GM18508 (cell line): Measurements from ENCODE around the gene TOMM70.
A peak's percentile ranks its signal among the peaks of the same experiment; 100 is the strongest.
"Not testable (repeated sequence)": the region's sequence is repeated elsewhere in the genome, so short reads cannot be mapped to it uniquely, and the experiment has no call there.

Source experiments
- ATAC-seq: cut with Tn5 transposase; IDR thresholded peaks from one replicate; pipeline ENCODE4 v1.9.1; 2021; ENCODE audit warnings: moderate number of reproducible peaks; ENCODE audit not compliant: insufficient read depth, unreplicated experiment

The TOMM70 gene

DNA sequence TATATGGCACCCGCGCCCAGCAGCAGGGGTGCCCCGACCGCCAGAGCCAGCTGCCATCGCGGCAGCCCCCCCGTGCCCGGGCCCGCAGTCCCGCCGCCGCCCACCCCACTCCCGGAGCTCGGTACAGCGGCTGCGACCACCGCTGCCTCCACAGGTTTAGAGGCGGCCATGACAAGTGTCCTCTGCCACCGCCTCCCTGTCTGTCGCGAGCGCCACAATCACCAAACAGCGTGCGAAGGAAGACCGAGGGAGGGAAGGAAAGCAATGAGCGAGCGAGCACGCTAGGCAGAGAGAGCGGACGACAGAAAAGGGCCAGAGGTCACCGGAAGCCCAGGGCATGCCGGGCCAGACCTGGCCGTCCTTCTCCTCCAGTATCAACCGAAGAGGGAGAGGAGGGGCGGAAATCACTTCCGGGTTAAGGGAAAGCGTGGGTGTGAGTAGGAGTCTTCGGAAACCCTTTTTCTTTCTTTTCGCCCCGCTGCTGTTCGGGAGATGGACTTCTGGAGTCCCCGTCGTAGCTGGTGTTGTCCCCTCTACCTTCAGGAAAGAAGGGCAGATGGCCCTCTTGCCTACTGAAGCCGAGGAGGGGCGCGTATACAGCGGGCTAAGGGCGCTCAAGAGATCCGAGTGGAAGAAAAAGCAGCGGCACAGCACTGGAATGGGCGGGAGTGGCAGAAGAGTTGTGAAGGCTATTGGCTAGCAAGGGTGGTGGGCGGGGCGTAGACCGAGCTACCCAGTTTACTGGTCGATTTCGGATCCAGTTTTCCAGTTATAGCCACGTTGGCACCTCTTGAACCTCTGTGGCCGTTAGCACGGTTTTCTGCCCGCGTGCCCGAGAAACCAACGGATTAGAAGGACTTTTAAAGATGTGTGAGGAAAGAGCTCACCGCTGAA is at the start of gene TOMM70, which contains the start of gene LNP1:
Gene TOMM70 (minus strand): TSS at position 310 of the 894 bp plus-strand sequence. CDS start 140 bp downstream, at position 170.
Gene LNP1 (plus strand): TSS at position 760 of the 894 bp plus-strand sequence. CDS start 28,191 bp downstream, outside the sequence.
- peak; percentile 83 for ATAC-seq

DNA sequence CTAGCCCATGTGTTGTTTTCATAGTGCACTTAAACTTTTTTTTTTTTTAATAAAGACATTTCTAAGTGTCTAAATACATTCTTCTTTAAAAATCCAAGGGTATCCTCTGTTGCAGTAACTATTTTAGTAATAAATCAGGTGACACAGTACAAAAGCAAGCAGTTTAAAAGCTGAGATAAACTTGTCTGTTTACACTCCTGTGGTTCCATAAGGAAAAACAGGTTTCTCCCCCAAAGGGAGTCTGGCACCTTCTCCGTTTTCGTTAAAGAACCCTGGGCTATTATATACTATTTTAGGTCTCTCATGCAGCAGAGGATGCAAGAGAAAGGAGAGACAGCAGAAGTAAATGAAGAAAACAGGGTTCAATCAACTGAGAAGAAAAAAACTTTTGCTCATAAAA is 48.3 kb upstream of the TOMM70 start:
- ATAC-seq, result no peak

DNA sequence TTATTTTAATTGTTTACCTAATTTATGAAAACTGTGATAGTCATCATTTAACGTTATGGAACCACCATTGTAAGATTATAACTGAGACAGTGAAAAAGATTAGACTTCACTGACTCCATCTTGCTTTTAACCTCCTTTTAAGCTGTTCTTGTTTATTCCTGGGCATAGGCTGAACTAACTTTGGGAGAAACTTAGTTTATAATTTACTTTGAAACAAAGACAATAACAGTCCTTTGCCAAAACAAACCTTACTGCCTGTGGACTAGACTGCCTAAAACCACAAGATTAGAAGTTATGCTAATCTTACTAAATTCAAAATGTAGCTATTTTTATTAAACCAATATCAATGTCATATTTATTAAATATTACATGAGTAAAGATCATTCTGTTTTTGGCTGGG is 47.2 kb upstream of the TOMM70 start:
- no peak for ATAC-seq

DNA sequence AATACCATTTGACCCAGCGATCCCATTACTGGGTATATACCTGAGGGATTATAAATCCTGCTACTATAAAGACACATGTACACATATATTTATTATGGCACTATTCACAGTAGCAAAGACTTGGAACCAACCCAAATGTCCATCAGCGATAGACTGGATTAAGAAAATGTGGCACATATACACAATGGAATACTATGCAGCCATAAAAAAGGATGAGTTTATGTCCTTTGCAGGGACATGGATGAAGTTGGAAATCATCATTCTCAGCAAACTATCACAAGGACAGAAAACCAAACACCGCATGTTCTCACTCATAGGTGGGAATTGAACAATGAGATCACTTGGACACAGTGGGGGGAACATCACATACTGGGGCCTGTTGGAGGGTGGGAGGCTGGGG is 46.2 kb upstream of the TOMM70 start:
- not testable (repeated sequence) for ATAC-seq

DNA sequence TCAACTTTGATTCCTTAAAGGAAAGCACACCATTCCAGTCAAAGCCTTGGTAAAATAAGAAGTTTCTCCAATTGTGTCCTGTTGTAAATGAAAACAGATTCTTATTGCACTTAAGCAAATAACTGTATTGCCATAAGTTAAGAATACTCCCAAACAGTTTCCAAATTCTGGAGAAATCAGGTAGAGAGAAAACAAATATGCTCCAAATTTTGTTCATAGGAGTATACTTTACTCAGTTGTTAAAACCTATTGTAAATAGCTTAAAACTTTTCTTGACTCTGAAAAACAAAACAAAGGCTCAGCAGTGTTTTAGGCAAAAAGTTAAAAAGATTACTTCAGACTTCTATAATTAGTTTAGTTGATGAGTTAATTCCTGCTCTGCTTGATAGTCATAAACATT is 42.8 kb upstream of the TOMM70 start:
- no peak for ATAC-seq

DNA sequence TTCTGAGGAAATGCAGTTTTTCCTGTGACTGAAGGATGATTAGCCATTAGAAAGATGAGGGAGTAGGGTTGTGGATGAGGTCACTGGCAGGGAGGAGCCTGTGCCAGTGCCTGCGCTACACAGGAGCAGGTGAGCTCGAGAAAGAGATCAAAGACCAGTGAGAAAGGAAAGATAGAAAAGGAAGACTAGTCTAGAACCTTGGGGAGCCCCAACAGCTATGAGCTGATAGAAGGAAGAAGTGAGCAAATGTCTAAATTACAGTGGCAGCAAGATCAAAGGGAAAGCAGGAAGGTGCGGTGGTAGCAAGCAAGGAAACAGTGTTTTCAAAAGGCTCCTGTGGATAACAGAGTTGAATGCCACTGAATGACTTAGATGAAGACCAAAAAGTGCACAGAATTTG is 40.0 kb upstream of the TOMM70 start:
- no peak for ATAC-seq

DNA sequence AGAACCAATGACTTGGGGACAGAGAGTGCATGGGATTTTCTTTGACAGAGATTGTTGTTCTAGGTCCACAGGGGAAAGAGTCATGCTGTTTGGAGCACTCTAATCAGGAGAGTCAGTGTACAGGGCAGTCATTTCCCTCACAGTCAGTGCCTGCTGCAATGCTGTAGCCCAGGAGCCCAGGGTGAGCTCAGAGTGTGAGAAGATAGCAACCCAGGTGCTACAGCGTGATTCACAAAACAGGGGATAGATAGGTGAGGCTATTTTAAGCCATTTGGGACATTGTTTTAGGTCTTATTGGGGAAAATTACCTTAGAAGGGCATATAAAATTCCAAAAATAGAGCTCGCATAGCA is 37.7 kb upstream of the TOMM70 start:
- no peak for ATAC-seq

DNA sequence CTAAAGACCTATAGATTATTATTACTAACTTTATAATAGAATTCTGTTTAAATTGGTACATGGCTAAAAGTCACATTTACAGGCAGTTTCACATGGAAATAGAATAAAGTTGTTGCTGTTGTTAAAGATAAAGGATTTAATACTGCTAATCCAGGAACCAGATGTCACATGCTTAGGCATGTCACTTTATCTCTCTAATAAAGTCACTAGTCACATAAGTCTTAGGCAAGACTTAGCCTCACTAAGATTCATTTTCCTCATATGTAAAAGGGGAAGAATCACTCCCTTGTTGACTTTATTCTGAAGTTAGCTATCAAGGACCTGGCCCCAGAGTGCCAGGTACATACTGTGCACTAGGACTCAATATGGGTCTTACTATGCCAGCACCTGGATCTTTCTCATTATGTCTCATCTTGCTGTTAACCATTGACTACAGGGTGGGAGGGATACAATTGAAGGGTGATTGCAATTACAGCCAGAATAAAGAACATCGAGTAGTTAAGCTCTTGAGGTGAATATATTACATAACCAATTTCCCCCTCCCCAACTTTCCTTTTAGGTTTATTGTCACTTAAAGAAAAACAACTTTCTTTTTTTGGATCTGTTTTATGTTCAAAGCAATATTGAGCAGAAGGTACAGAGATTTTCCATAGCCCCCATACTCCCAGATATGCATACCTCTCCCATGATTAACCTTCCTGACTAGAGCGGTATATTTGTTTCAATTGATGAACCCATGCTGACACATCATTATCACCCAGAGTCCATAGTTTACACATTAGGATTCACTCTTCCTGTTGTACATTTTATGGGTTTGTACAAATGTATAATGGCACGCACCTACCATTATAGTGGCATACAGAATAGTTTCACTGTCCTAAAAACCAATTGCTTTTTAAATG is 37.1 kb upstream of the TOMM70 start:
- ATAC-seq, result peak; percentile 58

DNA sequence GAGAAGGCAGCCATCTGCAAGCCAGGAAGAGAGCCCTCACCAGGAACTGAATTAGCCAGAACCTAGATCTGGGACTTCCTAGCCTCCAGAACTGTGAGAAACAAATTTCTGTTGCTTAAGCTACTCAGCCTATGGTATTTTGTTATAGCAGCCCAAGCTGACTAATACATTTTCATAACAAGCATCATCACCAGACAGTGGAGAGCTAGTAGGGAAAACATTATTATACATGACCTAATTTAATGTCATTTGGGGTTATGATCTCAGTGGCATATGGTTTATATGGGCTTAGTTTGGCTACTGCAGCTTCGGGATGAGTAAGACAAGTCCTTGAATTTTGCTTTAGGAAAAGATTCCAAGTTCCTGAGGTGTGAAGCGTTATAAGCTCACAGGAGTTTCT is 36.1 kb upstream of the TOMM70 start:
- ATAC-seq, result no peak

DNA sequence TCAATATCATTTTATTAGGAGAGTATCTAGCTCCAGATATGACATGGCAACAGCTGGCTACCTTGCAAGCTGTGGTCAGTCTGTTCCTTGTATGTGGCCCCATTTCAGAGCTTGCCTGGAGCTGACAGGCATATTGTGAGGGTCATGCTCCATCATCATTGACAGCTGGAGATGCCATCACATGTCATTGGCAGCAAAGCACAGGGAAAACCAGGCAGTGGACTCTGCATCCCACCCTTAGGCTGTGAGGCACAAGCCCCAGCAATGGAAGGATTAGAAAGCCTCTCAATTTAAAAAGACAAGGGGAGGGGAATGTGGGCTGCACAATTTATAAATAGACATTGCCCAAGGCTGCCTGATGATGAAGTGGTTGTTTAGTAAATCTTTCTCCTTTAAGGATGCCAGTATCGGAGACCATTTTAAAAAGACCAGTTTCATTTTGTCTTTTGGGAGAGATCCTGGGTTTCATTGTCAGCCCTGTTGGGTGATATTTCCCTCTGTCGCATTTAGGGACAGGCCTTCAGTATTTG is 28.4 kb upstream of the TOMM70 start:
- no peak for ATAC-seq

DNA sequence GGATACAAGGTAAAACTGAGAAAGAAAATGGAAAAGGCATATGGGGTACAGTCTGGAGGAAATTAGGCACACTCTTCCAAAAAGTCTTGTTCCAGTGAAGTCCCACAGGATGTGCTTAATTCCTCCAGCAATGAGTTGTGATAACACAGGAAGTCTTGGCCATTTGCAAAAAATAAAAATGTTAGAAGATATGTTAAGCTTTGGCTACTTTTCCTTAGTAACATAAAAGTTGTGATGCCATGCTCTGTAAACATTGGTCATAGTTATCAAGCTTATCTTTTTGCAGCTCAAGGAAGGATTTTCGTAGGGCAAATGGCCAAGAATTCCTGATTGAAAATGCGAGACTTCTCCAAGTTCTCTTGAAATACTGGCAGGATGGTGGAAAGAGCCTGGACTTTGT is 26.8 kb upstream of the TOMM70 start:
- ATAC-seq, result no peak

DNA sequence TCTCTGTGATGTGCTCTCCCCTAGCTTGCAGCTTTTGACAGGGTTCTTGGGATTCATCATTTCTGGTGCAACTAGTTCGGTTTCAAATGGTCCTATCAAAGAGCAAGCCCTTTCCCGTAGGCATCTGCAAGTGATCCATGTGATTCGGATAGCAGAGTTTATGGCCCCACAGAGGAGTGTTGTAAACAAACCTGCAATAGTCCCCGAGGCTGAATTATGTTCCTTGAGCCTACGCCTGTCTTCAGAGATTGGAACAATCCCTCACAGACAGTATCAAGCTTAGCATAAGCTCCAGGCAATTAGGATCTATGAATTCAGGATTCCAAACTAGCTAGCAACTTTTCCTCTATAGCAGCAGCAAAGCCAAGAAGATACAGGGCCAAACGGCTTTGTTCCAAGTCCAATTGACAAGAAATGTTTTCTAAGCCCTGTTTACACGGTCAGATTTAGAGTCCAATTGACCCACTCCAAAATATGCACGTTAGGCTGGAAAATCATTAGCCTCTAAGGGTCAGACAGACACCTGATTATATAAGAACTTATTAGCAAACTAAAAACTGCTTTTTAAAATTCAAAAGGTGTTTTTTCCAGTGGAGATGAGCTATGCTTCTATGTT is 25.3 kb upstream of the TOMM70 start:
- ATAC-seq, result no peak

DNA sequence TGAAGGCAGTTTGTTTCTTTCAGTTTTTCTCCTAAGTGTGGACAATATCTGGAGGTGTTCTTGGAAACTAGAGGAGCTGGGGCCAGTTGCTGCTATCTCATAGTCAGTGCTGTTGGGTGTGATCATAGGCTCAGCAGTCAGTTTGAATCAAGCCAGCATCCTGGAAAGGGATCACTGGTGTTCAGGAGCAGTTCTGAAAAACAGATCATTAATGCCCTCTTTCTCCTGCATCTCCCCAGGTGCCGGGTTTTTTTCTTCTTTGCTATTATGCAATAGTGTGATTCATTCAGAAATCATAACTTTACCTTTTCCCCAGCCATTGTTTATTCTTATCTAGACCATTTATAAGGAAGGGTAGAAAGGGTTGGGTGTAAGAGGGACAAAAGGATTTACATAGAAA is 24.4 kb upstream of the TOMM70 start:
- ATAC-seq, result no peak

DNA sequence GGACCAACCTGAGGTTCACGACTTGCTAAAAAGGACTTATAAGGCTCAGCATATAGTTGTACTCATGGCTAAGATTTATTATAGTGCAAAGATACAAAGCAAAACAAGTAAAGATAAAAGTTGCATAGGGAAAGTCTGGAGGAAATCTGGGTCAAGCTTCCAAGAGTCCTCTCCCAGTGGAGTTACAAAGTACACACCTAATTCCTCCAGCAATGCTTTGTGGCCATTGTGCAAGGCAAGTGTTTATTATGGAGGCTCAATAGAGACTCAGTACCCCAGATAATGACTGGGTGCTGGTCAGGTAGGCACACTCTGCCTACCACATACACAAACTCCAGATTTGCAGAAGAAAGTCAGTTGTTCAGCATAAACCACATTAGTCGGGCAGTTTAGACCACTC is 23.4 kb upstream of the TOMM70 start:
- no peak for ATAC-seq

DNA sequence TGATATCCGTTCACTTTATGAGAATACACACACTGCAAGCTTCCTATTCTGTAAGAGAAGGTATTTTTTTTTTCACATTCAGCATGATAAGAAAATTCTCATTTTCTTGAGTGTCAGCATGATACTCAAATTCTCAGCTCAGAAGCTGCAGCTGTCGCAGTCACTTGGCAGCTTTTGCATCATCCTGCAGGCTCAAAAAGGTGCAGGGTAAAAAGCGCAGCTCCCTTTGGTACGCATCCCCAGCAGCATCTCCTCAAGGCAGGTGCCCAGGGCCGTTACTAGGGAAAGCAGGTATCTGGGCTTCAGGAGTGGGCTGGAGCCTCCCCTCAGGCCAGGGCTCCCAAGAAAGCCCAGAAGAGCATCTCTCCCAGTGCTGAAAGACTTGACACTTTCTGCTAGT is 22.7 kb upstream of the TOMM70 start:
- ATAC-seq, result no peak

DNA sequence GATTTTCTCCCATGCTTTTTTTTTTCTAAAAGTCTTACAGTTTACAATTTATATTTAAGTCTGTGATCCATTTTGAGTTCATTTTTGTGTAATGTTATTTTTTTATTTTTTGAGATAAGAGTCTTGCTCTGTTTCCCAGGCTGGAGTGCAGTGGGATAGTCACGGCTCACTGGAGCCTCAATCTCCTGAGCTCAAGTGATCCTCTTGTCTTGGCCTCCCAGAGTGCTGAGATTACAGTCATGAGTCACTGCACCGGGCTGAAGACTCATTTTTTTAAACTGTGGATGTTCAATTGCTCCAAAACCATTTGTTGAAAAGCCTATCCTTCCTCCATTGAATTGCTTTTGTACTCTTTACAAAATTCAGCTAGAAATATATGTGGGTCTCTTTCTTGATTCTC is 20.0 kb upstream of the TOMM70 start:
- no peak for ATAC-seq

DNA sequence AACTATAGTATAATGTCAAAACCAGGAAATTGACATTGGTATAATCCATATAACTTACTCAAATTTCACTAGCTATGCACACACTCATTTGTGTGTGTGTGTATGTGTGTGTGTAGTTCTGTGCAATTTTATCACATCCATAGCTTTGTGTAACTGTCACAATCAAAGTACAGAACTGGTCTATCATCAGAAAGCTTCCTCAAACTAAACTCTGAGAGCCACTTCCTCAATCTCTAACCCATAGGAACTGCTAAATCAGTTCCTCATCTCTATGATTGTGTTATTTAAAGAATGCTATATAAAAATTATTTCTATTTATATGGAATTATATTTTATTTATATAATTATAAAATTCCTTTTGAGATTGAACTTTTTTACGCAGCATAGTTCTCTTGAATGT is 18.5 kb upstream of the TOMM70 start:
- no peak for ATAC-seq

DNA sequence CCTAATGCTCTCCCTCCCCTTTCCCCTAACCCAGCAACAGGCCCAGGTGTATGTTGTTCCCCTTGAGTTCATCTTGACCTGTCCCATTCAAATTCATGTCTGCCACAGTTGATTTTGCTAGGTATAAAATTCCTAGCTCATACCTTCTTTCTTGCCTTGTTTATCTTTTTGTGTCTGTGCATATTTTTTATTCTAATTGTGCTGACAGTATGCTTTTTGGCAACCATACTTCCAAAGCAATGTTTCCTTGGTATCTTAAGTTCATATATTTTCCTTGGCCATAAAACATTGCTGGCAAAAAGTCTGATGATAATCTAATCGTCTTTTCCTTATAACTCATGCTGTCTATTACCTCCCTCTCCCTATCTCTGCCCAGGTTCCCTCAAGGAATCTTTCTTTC is 16.0 kb upstream of the TOMM70 start:
- ATAC-seq, result no peak

DNA sequence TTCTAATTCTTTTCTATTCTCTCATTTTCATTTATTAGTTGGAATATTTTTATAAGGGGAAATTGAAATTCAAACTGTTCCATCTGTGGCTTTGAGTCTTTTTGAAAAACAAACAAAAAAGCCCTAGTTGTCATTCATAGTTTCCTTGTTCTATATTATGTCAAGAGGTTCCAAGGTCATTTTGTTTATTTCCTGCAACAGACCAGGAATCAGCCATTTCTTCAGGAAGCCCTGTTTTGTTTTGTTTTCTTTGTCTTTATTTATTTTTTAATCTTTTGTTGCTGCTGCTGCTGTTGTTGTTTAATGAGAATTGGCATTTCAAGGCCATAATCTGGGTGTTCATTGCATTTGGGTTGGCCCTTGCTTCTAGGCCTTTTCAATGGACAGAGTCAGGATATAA is 15.3 kb upstream of the TOMM70 start:
- ATAC-seq, result no peak

DNA sequence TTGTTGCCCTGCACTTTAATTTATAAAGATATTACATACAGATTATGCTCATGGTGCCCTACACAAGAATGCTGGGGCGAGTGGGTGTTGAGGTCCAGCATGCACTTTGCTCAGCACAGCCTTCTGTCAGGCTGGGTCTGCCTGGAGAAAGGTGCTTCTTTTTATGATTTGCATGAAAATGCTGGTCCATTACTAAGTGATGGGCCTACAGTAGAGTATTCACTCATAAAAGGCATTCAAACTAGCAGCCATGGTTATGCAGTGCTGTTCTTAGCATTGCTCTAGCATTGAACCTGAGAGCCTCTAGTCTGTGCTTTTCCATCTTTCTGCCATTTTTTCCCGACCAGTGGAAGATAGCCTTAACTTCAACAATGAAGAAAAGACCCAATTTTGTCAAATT is 12.7 kb upstream of the TOMM70 start:
- ATAC-seq, result no peak
